Duodenal mucosa (tissue), 2 donors: ENCODE data around the gene BCAS3.

Experiments used
- H3K27ac ChIP-seq: one replicate; pipeline ENCODE4 v1.7.0; 2013; ENCODE audit warnings: low read depth, low read length
- H3K27me3 ChIP-seq, 2 donors: one replicate each; pipeline ENCODE4 v1.7.0; 2013; ENCODE audit warnings: low read length in 2 of 2, control low read depth in 1 of 2; ENCODE audit not compliant: insufficient read depth in 2 of 2, control insufficient read depth in 1 of 2
- H3K36me3 ChIP-seq, 2 donors: one replicate each; pipeline ENCODE4 v1.7.0; 2013; ENCODE audit warnings: low read length in 2 of 2, control low read depth in 1 of 2; ENCODE audit not compliant: insufficient read depth in 2 of 2, control insufficient read depth in 1 of 2
- H3K4me1 ChIP-seq, 2 donors: one replicate each; pipeline ENCODE4 v1.7.0; 2013; ENCODE audit warnings: low read length in 2 of 2, control low read depth in 1 of 2; ENCODE audit not compliant: insufficient read depth in 2 of 2, control insufficient read depth in 1 of 2
- H3K4me3 ChIP-seq, 2 donors: one replicate each; pipeline ENCODE4 v1.7.0; 2013; ENCODE audit warnings: low read length in 2 of 2, low read depth in 1 of 2
- H3K9ac ChIP-seq, 2 donors: one replicate each; pipeline ENCODE4 v1.7.0; 2013; ENCODE audit warnings: low read length in 2 of 2, low read depth in 1 of 2
- H3K9me3 ChIP-seq, 2 donors: one replicate each; pipeline ENCODE4 v1.7.0; 2013; ENCODE audit warnings: low read length in 2 of 2, control low read depth in 1 of 2; ENCODE audit not compliant: control insufficient read depth in 1 of 2

BCAS3 gene

GRCh38 chr17:60677308-60678117 lies at the start of gene BCAS3:
TSS of gene BCAS3 (plus strand) at chr17:60677851.
- no peak within 1 kb of the TSS for H3K27ac ChIP-seq
- H3K36me3 ChIP-seq: peaks cover 0 to 2% of the 10 kb centered on the region in 2 donors
- H3K9me3 ChIP-seq: peaks cover 0 to 3% of the 10 kb centered on the region in 2 donors
- no peaks in the 10 kb centered on the region for H3K27me3 ChIP-seq
- H3K4me3 ChIP-seq: peak within 1 kb of the TSS; percentile 88 to 89
- peaks cover 3 to 4% of the 10 kb centered on the region in 2 donors for H3K4me1 ChIP-seq
- peak within 1 kb of the TSS; percentile 71 to 83 for H3K9ac ChIP-seq

- Histone ChIP-seq H3K4me1 (no peaks in the 10 kb centered on the region), H3K36me3 (peaks cover 0 to 12% of the 10 kb centered on the region in 2 donors), H3K4me3 (no peak overlapping the region), H3K27me3 (no peaks in the 10 kb centered on the region), H3K27ac (no peak overlapping the region), H3K9me3 (no peaks in the 10 kb centered on the region), H3K9ac (no peak overlapping the region)
Observed at GRCh38 chr17:60628252-60628889, 49.3 kb upstream of the BCAS3 start.

GRCh38 chr17:60629120-60629519 lies 48.5 kb upstream of the BCAS3 start:
- Histone ChIP-seq H3K4me1 (no peaks in the 10 kb centered on the region), H3K9ac (no peak overlapping the region), H3K27me3 (no peaks in the 10 kb centered on the region), H3K27ac (no peak overlapping the region), H3K9me3 (no peaks in the 10 kb centered on the region), H3K4me3 (no peak overlapping the region), H3K36me3 (peaks cover 0 to 14% of the 10 kb centered on the region in 2 donors)

GRCh38 chr17:60630352-60630751 lies 47.3 kb upstream of the BCAS3 start:
- no peak overlapping the region for H3K27ac ChIP-seq
- H3K4me3 ChIP-seq: no peak overlapping the region
- no peak overlapping the region for H3K9ac ChIP-seq
- H3K27me3 ChIP-seq: no peaks in the 10 kb centered on the region
- no peaks in the 10 kb centered on the region for H3K9me3 ChIP-seq
- H3K36me3 ChIP-seq: peaks cover 2 to 22% of the 10 kb centered on the region in 2 donors
- H3K4me1 ChIP-seq: no peaks in the 10 kb centered on the region

- Histone ChIP-seq H3K27ac (no peak overlapping the region), H3K4me1 (no peaks in the 10 kb centered on the region), H3K36me3 (peaks cover 4 to 29% of the 10 kb centered on the region in 2 donors), H3K27me3 (no peaks in the 10 kb centered on the region), H3K9me3 (no peaks in the 10 kb centered on the region), H3K9ac (no peak overlapping the region), H3K4me3 (no peak overlapping the region)
Observed at GRCh38 chr17:60631119-60631518, 46.5 kb upstream of the BCAS3 start.

- H3K27ac ChIP-seq: no peak overlapping the region
- H3K4me1 ChIP-seq: no peaks in the 10 kb centered on the region
- H3K9me3 ChIP-seq: no peaks in the 10 kb centered on the region
- H3K9ac ChIP-seq: no peak overlapping the region
- no peak overlapping the region for H3K4me3 ChIP-seq
- no peaks in the 10 kb centered on the region for H3K27me3 ChIP-seq
- H3K36me3 ChIP-seq: peaks cover 8 to 28% of the 10 kb centered on the region in 2 donors
Observed at GRCh38 chr17:60637683-60638082, 40.0 kb upstream of the BCAS3 start.

- Histone ChIP-seq H3K27me3 (no peaks in the 10 kb centered on the region), H3K4me3 (no peak overlapping the region), H3K4me1 (no peaks in the 10 kb centered on the region), H3K9me3 (no peaks in the 10 kb centered on the region), H3K9ac (no peak overlapping the region), H3K27ac (no peak overlapping the region), H3K36me3 (peaks cover 8 to 24% of the 10 kb centered on the region in 2 donors)
Observed at GRCh38 chr17:60639019-60639330, 38.7 kb upstream of the BCAS3 start.

- no peak overlapping the region for H3K4me3 ChIP-seq
- no peaks in the 10 kb centered on the region for H3K27me3 ChIP-seq
- H3K9me3 ChIP-seq: no peaks in the 10 kb centered on the region
- H3K27ac ChIP-seq: no peak overlapping the region
- H3K4me1 ChIP-seq: no peaks in the 10 kb centered on the region
- H3K9ac ChIP-seq: no peak overlapping the region
- peaks cover 5 to 13% of the 10 kb centered on the region in 2 donors for H3K36me3 ChIP-seq
Observed at GRCh38 chr17:60640503-60640902, 37.1 kb upstream of the BCAS3 start.

GRCh38 chr17:60641126-60641525 lies 36.5 kb upstream of the BCAS3 start:
- H3K36me3 ChIP-seq: peaks cover 4 to 10% of the 10 kb centered on the region in 2 donors
- H3K9ac ChIP-seq: no peak overlapping the region
- no peak overlapping the region for H3K4me3 ChIP-seq
- no peaks in the 10 kb centered on the region for H3K4me1 ChIP-seq
- H3K27ac ChIP-seq: no peak overlapping the region
- no peaks in the 10 kb centered on the region for H3K9me3 ChIP-seq
- no peaks in the 10 kb centered on the region for H3K27me3 ChIP-seq

- H3K27me3 ChIP-seq: no peaks in the 10 kb centered on the region
- no peak overlapping the region for H3K27ac ChIP-seq
- H3K36me3 ChIP-seq: peaks cover 4 to 10% of the 10 kb centered on the region in 2 donors
- H3K4me1 ChIP-seq: no peaks in the 10 kb centered on the region
- no peak overlapping the region for H3K9ac ChIP-seq
- H3K9me3 ChIP-seq: no peaks in the 10 kb centered on the region
- H3K4me3 ChIP-seq: no peak overlapping the region
Observed at GRCh38 chr17:60641810-60642220, 35.8 kb upstream of the BCAS3 start.
